Measurements from ENCODE around the gene GLP1R.

Gene GLP1R

DNA sequence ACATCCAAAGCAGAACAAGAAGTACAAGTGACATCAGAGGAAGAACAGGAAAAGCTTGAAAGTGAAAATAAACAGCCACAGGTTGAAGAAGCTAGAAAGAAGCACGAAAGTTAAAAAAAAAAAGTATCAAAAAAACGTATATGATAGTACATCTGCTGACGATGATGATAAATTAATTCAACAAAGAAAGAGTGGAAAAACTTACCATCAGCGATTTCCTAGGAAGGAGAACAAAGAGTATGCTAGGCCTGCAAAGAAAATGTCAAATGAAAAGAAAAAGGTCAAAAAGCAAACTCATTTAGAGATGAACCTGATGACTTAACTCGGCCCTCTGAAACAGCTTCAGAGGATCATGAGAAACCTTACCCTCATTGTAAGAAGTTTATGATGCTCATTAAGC, 62.7 kb downstream of the GLP1R start:
- no peak for TF ChIP-seq EZH2phosphoT487 (conservative IDR thresholded peaks at IDR 0.05; ENCODE audit: low read length)
- TF ChIP-seq, protein P1, sequence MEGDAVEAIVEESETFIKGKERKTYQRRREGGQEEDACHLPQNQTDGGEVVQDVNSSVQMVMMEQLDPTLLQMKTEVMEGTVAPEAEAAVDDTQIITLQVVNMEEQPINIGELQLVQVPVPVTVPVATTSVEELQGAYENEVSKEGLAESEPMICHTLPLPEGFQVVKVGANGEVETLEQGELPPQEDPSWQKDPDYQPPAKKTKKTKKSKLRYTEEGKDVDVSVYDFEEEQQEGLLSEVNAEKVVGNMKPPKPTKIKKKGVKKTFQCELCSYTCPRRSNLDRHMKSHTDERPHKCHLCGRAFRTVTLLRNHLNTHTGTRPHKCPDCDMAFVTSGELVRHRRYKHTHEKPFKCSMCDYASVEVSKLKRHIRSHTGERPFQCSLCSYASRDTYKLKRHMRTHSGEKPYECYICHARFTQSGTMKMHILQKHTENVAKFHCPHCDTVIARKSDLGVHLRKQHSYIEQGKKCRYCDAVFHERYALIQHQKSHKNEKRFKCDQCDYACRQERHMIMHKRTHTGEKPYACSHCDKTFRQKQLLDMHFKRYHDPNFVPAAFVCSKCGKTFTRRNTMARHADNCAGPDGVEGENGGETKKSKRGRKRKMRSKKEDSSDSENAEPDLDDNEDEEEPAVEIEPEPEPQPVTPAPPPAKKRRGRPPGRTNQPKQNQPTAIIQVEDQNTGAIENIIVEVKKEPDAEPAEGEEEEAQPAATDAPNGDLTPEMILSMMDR (IDR thresholded peaks at IDR 0.05; ENCODE audit: insufficient read depth, low read length, poor library complexity, severe bottlenecking), result no peak
- no peaks in the 10 kb centered on the region for H3K27me3 ChIP-seq (ENCODE audit: low read length)
- H3K4me2 ChIP-seq (ENCODE audit: low read depth, low read length, poor library complexity, severe bottlenecking), result no peak overlapping the region
- H3K27ac ChIP-seq (ENCODE audit: low read depth, low read length), result no peak overlapping the region
- no peaks in the 10 kb centered on the region for H3K9me3 ChIP-seq (ENCODE audit: insufficient read depth, low read length)
- no peaks in the 10 kb centered on the region for H3F3A ChIP-seq (ENCODE audit: insufficient read depth)
- H3K36me3 ChIP-seq (ENCODE audit: low read length), result 0 out of 2 replicates have a peak, but pooled peaks cover 2% of the 10 kb centered on the region
- no peak overlapping the region for H3K9ac ChIP-seq (ENCODE audit: low read length)
- H3K4me3 ChIP-seq (ENCODE audit: insufficient read depth, low read length, poor library complexity, severe bottlenecking), result no peak overlapping the region
- no peak overlapping the region for H2AFZ ChIP-seq (ENCODE audit: low read depth, low read length, severe bottlenecking)
- no peaks in the 10 kb centered on the region for H3K79me2 ChIP-seq (ENCODE audit: insufficient read depth, low read length)
- no peaks in the 10 kb centered on the region for H4K20me1 ChIP-seq (ENCODE audit: low read depth, low read length)
- no peaks in the 10 kb centered on the region for H3K9me2 ChIP-seq (replicated peaks; ENCODE audit: insufficient read depth, low read length)

DNA sequence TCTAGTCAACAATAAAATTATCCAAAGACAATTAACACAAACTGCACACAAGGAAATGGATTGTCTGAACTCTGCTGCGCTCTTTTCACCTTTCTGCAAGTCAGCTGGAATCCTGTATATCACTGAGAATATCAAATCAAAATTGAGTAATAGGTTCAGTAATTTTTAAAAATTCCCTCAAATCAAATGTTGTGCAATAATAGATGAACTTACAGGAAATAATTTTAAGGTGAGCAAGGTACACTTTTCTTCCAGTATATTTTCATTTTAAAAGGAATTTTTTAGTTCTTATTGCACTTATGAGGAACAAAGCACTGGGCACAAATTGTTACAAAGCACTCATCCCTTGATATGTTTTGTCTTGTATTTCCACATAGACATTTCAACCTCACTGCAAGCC, 65.2 kb downstream of the GLP1R start:
- H3K4me3 ChIP-seq (ENCODE audit: insufficient read depth, low read length, poor library complexity, severe bottlenecking), result peak overlapping the region; percentile 58
- no peaks in the 10 kb centered on the region for H3K27me3 ChIP-seq (ENCODE audit: low read length)
- peak overlapping the region; percentile 97 for H2AFZ ChIP-seq (ENCODE audit: low read depth, low read length, severe bottlenecking)
- 0 out of 2 replicates have a peak, but pooled peaks cover 2% of the 10 kb centered on the region for H3K36me3 ChIP-seq (ENCODE audit: low read length)
- no peak for TF ChIP-seq EZH2phosphoT487 (conservative IDR thresholded peaks at IDR 0.05; ENCODE audit: low read length)
- TF ChIP-seq, protein P1 (IDR thresholded peaks at IDR 0.05; ENCODE audit: insufficient read depth, low read length, poor library complexity, severe bottlenecking), result no peak
- no peaks in the 10 kb centered on the region for H3F3A ChIP-seq (ENCODE audit: insufficient read depth)
- no peak overlapping the region for H3K27ac ChIP-seq (ENCODE audit: low read depth, low read length)
- H3K9me3 ChIP-seq (ENCODE audit: insufficient read depth, low read length), result no peaks in the 10 kb centered on the region
- peak overlapping the region; percentile 65 for H3K9ac ChIP-seq (ENCODE audit: low read length)
- no peaks in the 10 kb centered on the region for H3K79me2 ChIP-seq (ENCODE audit: insufficient read depth, low read length)
- H3K4me2 ChIP-seq (ENCODE audit: low read depth, low read length, poor library complexity, severe bottlenecking), result peak overlapping the region; percentile 60
- H3K9me2 ChIP-seq (replicated peaks; ENCODE audit: insufficient read depth, low read length), result no peaks in the 10 kb centered on the region
- no peaks in the 10 kb centered on the region for H4K20me1 ChIP-seq (ENCODE audit: low read depth, low read length)

DNA sequence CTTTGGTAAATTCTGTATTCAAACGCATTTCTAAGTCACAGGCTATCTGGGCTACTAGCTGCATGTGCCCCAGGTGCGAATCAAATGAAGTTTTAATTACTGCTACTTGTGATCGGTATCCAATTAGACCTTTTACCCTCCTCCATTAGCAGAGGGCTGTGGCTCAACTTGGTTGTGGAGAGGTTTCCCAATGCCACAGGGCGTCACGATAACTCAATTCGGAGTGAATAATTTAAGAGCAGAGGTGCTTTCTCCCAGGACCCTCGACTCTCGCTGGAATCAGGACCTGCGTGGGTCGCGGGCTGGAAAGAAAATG, 65.8 kb downstream of the GLP1R start:
- H3K9me3 ChIP-seq (ENCODE audit: insufficient read depth, low read length), result no peaks in the 10 kb centered on the region
- peak overlapping the region; percentile 77 for H3K27ac ChIP-seq (ENCODE audit: low read depth, low read length)
- H3K27me3 ChIP-seq (ENCODE audit: low read length), result no peaks in the 10 kb centered on the region
- H2AFZ ChIP-seq (ENCODE audit: low read depth, low read length, severe bottlenecking), result peak overlapping the region; percentile 97
- H3K9me2 ChIP-seq (replicated peaks; ENCODE audit: insufficient read depth, low read length), result no peaks in the 10 kb centered on the region
- H3K36me3 ChIP-seq (ENCODE audit: low read length), result 0 out of 2 replicates have a peak, but pooled peaks cover 2% of the 10 kb centered on the region
- no peak for TF ChIP-seq EZH2phosphoT487 (conservative IDR thresholded peaks at IDR 0.05; ENCODE audit: low read length)
- TF ChIP-seq, protein P1 (IDR thresholded peaks at IDR 0.05; ENCODE audit: insufficient read depth, low read length, poor library complexity, severe bottlenecking), result no peak
- H3K9ac ChIP-seq (ENCODE audit: low read length), result peak overlapping the region; percentile 65
- peak overlapping the region; percentile 58 for H3K4me3 ChIP-seq (ENCODE audit: insufficient read depth, low read length, poor library complexity, severe bottlenecking)
- no peaks in the 10 kb centered on the region for H4K20me1 ChIP-seq (ENCODE audit: low read depth, low read length)
- peak overlapping the region; percentile 60 for H3K4me2 ChIP-seq (ENCODE audit: low read depth, low read length, poor library complexity, severe bottlenecking)
- no peaks in the 10 kb centered on the region for H3F3A ChIP-seq (ENCODE audit: insufficient read depth)
- H3K79me2 ChIP-seq (ENCODE audit: insufficient read depth, low read length), result no peaks in the 10 kb centered on the region
